Measurements from ENCODE around the gene PLOD3. TPM values are rescaled to one million over a fixed set of nuclear protein-coding genes. Genes with fewer than 3 reads are reported as not detected.

PLOD3 gene
- total and polyA plus RNA-seq, 2 of the 8 experiments (the other 6 are each of a cell fraction or from before 2014, with no cell fraction given), result 28.4 to 47.2 TPM

DNA sequence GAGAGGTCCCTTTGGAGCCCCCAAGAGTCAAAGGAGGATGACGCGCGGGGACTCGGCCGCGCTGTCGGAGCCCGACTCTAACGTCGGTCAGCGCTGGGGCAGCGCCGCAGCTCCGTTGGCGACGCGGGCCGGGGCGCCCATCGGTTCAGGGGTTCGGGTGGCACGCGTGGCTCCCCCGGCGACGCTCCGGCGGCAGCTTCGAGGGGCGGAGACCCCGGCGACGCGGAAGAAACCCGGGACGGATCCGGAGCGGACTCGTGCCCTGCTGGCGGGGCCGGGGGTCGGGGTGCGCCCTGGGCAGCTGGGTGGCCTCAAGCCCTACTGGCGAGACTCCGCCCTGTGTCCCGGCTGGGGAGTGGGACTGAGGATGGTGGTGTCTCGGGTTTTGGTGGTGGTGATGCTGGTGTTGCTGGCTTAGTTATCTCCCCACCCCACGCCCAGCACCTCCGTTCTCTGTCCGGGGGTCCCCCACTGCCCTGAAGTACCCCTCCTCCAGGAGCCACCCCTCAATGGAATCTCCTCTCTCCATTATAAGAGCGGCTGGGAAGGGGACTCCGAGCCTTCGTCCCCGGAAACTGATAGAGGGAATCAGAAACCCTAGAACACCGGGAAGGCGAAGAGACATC is 37.1 kb downstream of the PLOD3 start, which contains the start of gene NAT16 (continued):
- TF ChIP-seq, protein P1, sequence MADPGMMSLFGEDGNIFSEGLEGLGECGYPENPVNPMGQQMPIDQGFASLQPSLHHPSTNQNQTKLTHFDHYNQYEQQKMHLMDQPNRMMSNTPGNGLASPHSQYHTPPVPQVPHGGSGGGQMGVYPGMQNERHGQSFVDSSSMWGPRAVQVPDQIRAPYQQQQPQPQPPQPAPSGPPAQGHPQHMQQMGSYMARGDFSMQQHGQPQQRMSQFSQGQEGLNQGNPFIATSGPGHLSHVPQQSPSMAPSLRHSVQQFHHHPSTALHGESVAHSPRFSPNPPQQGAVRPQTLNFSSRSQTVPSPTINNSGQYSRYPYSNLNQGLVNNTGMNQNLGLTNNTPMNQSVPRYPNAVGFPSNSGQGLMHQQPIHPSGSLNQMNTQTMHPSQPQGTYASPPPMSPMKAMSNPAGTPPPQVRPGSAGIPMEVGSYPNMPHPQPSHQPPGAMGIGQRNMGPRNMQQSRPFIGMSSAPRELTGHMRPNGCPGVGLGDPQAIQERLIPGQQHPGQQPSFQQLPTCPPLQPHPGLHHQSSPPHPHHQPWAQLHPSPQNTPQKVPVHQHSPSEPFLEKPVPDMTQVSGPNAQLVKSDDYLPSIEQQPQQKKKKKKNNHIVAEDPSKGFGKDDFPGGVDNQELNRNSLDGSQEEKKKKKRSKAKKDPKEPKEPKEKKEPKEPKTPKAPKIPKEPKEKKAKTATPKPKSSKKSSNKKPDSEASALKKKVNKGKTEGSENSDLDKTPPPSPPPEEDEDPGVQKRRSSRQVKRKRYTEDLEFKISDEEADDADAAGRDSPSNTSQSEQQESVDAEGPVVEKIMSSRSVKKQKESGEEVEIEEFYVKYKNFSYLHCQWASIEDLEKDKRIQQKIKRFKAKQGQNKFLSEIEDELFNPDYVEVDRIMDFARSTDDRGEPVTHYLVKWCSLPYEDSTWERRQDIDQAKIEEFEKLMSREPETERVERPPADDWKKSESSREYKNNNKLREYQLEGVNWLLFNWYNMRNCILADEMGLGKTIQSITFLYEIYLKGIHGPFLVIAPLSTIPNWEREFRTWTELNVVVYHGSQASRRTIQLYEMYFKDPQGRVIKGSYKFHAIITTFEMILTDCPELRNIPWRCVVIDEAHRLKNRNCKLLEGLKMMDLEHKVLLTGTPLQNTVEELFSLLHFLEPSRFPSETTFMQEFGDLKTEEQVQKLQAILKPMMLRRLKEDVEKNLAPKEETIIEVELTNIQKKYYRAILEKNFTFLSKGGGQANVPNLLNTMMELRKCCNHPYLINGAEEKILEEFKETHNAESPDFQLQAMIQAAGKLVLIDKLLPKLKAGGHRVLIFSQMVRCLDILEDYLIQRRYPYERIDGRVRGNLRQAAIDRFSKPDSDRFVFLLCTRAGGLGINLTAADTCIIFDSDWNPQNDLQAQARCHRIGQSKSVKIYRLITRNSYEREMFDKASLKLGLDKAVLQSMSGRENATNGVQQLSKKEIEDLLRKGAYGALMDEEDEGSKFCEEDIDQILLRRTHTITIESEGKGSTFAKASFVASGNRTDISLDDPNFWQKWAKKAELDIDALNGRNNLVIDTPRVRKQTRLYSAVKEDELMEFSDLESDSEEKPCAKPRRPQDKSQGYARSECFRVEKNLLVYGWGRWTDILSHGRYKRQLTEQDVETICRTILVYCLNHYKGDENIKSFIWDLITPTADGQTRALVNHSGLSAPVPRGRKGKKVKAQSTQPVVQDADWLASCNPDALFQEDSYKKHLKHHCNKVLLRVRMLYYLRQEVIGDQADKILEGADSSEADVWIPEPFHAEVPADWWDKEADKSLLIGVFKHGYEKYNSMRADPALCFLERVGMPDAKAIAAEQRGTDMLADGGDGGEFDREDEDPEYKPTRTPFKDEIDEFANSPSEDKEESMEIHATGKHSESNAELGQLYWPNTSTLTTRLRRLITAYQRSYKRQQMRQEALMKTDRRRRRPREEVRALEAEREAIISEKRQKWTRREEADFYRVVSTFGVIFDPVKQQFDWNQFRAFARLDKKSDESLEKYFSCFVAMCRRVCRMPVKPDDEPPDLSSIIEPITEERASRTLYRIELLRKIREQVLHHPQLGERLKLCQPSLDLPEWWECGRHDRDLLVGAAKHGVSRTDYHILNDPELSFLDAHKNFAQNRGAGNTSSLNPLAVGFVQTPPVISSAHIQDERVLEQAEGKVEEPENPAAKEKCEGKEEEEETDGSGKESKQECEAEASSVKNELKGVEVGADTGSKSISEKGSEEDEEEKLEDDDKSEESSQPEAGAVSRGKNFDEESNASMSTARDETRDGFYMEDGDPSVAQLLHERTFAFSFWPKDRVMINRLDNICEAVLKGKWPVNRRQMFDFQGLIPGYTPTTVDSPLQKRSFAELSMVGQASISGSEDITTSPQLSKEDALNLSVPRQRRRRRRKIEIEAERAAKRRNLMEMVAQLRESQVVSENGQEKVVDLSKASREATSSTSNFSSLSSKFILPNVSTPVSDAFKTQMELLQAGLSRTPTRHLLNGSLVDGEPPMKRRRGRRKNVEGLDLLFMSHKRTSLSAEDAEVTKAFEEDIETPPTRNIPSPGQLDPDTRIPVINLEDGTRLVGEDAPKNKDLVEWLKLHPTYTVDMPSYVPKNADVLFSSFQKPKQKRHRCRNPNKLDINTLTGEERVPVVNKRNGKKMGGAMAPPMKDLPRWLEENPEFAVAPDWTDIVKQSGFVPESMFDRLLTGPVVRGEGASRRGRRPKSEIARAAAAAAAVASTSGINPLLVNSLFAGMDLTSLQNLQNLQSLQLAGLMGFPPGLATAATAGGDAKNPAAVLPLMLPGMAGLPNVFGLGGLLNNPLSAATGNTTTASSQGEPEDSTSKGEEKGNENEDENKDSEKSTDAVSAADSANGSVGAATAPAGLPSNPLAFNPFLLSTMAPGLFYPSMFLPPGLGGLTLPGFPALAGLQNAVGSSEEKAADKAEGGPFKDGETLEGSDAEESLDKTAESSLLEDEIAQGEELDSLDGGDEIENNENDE (IDR thresholded peaks at IDR 0.05; ENCODE audit: insufficient replicate concordance, low read length), result no peak
- TF ChIP-seq ASH2L (IDR thresholded peaks at IDR 0.05; ENCODE audit: low read length) (no peak), SAP30 (IDR thresholded peaks at IDR 0.05; ENCODE audit: insufficient read depth, insufficient replicate concordance, low read length) (no peak), HDAC2 (IDR thresholded peaks at IDR 0.05; ENCODE audit: borderline replicate concordance in 1 of 2, low read depth in 2 of 2, low read length in 2 of 2) (no peak), SIX5 (IDR thresholded peaks at IDR 0.05; ENCODE audit: low read depth, low read length) (no peak), EGR1 (IDR thresholded peaks at IDR 0.05; ENCODE audit: borderline replicate concordance, low read depth, low read length) (no peak)
- TF ChIP-seq, protein P2, sequence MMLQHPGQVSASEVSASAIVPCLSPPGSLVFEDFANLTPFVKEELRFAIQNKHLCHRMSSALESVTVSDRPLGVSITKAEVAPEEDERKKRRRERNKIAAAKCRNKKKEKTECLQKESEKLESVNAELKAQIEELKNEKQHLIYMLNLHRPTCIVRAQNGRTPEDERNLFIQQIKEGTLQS (IDR thresholded peaks at IDR 0.05; ENCODE audit: insufficient read depth, low read depth, low read length), result no peak
- TF ChIP-seq, protein P3, sequence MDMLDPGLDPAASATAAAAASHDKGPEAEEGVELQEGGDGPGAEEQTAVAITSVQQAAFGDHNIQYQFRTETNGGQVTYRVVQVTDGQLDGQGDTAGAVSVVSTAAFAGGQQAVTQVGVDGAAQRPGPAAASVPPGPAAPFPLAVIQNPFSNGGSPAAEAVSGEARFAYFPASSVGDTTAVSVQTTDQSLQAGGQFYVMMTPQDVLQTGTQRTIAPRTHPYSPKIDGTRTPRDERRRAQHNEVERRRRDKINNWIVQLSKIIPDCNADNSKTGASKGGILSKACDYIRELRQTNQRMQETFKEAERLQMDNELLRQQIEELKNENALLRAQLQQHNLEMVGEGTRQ (IDR thresholded peaks at IDR 0.05; ENCODE audit: low read length), result no peak
